Small intestine (tissue), 7 donors: ENCODE measurements around the gene PARD3B. TPM values are rescaled to one million over a fixed set of nuclear protein-coding genes. Genes with fewer than 3 reads are reported as not detected.
"Not testable (repeated sequence)": the region's sequence is repeated elsewhere in the genome, so short reads cannot be mapped to it uniquely, and the experiment has no call there.

ENCODE experiments used
- DNase-seq, 2 donors: peaks; one replicate each; pipeline versions ENCODE4 v3.0.0 to v3.0.0-alpha.2; 2013
- FAIRE-seq: peaks from 2 replicates; lab custom pipeline; 2012; peaks lifted over from hg19 to GRCh38; lab: Jason Lieb, UNC
- H3K27ac ChIP-seq, 3 donors: one replicate each; pipeline ENCODE4 v1.5.1; 2013; ENCODE audit warnings: low read length in 2 of 3, mild to moderate bottlenecking in 2 of 3, control low read depth in 1 of 3, inconsistent platforms in 1 of 3, low read depth in 1 of 3, moderate library complexity in 1 of 3
- H3K27me3 ChIP-seq, 3 donors: one replicate each; pipeline ENCODE4 v1.6.1; 2013; ENCODE audit warnings: low read length in 3 of 3, inconsistent platforms in 1 of 3; ENCODE audit not compliant: control insufficient read depth in 3 of 3, insufficient read depth in 3 of 3
- H3K36me3 ChIP-seq, 3 donors: one replicate each; pipeline ENCODE4 v1.6.1; 2013; ENCODE audit warnings: low read length in 3 of 3, inconsistent platforms in 1 of 3, low read depth in 1 of 3, mild to moderate bottlenecking in 1 of 3, moderate library complexity in 1 of 3; ENCODE audit not compliant: control insufficient read depth in 3 of 3, insufficient read depth in 2 of 3
- H3K4me1 ChIP-seq, 3 donors: one replicate each; pipeline ENCODE4 v1.6.1; 2013; ENCODE audit warnings: low read length in 2 of 3, inconsistent platforms in 1 of 3, low read depth in 1 of 3, mild to moderate bottlenecking in 1 of 3, moderate library complexity in 1 of 3; ENCODE audit not compliant: control insufficient read depth in 3 of 3, insufficient read depth in 2 of 3
- H3K4me3 ChIP-seq, 3 donors: one replicate each; pipeline ENCODE4 v1.5.1; 2013; ENCODE audit warnings: low read length in 3 of 3, control low read depth in 1 of 3, inconsistent platforms in 1 of 3, low read depth in 1 of 3, mild to moderate bottlenecking in 1 of 3, moderate library complexity in 1 of 3
- H3K9me3 ChIP-seq, 2 donors: one replicate each; pipeline ENCODE4 v1.6.1; 2013; ENCODE audit warnings: low read depth in 1 of 2, low read length in 1 of 2; ENCODE audit not compliant: control insufficient read depth in 2 of 2, insufficient read depth in 1 of 2
- whole genome bisulfite sequencing, 3 donors: extraction: QIAGEN DNeasy Blood & Tissue Kit; methylation state at CpG; one replicate each; pipeline ENCODE4 v1.1.7; 2013; 5-methylcytosine and 5-hydroxymethylcytosine counted together
- polyA plus RNA-seq, 4 donors: library from polyadenylated mRNA; stranded (reverse) in 3 of 4; unstranded in 1 of 4; fragments of 200-250 nt in 3 of 4; fragments of 120-200 nt in 1 of 4; gene quantifications; one replicate each; pipeline versions ENCODE4 v1.2.1 to v1.2.3, GENCODE V29; 2013
- donor health status: healthy with polysubstance abuse.
- donor health status: control.
- donor health status: control.
- donor health status: Bipolar disorder and iron deficiency.
- donor health status: healthy.

PARD3B gene
- polyA plus RNA-seq, 4 donors, result 2.8 to 10.7 (median 3.6) TPM

DNA sequence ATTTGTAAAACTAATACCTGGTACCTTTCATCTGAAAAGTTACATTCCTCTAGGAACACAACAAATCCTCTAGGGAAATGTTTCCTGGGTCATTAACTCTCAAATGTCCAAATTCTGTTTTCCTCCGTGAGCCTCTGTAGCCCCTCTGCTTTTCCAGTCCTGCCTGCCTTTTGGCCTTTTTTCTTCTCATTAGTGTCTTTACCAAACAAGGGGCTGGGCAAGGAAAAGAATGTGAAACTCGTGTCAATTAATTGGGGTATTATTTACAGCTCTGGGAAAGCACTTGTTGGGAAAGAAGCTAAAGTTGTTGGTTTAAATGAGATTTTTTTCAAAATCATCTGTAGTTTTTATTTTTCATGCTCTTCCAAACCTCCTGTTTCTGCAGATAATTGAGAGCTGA, 938.9 kb downstream of the PARD3B start:
- 59 to 76% (median 75%) methylated on average over 2 of the region's 2 CpGs for WGBS, 3 donors
- FAIRE-seq, result no peak
- peaks cover 0 to 4% of the 10 kb centered on the region in 2 donors for H3K9me3 ChIP-seq
- no peaks in the 10 kb centered on the region for H3K27me3 ChIP-seq
- H3K4me1 ChIP-seq, result no peaks in the 10 kb centered on the region
- no peak for DNase-seq
- no peaks in the 10 kb centered on the region for H3K36me3 ChIP-seq
- H3K4me3 ChIP-seq, result no peak overlapping the region
- H3K27ac ChIP-seq, result no peak overlapping the region

DNA sequence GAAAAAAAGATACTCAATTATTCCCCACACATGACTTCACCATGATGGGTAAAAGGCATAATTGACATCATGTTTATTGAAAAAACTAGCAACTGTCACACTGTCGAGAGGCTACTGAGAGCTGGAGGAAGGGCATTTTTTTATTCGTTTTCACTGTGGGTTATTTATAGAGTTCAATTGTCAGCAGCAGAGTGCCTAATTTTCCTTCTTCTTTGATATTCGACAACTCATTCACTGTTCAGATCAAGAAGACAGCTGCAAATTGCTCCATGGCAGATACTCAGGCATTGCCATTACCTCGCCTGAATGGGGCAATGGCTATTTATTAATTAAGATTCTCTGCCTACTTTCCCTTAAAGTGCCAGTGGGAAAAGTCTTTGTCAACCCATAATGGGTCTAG, 939.5 kb downstream of the PARD3B start:
- H3K27me3 ChIP-seq, result no peaks in the 10 kb centered on the region
- 81 to 91% (median 84%) methylated on average over 4 of the region's 4 CpGs for WGBS, 3 donors
- H3K4me1 ChIP-seq, result no peaks in the 10 kb centered on the region
- H3K36me3 ChIP-seq, result no peaks in the 10 kb centered on the region
- DNase-seq, result no peak
- peaks cover 0 to 4% of the 10 kb centered on the region in 2 donors for H3K9me3 ChIP-seq
- no peak for FAIRE-seq
- no peak overlapping the region for H3K4me3 ChIP-seq
- no peak overlapping the region for H3K27ac ChIP-seq

DNA sequence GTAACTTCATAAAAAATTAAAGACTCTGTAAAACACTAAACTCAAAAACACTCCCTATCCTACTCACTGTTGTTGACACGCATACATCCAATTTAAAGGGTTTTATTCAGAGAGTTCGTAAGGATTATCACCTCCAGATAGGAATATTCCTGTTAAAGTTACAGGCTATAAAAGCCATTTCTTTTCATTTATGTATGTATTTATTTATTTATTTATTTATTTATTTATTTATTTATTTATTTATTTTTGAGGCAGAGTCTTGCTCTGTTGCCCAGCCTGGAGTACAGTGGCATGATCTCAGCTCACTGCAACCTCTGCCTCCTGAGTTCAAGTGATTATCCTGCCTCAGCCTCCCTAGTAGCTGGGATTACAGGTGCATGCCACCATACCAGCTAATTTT, 948.3 kb downstream of the PARD3B start:
- not testable (repeated sequence) for H3K4me3 ChIP-seq, H3K27me3 ChIP-seq, DNase-seq, H3K9me3 ChIP-seq, FAIRE-seq, H3K27ac ChIP-seq, H3K36me3 ChIP-seq, H3K4me1 ChIP-seq
- 97 to 99% (median 99%) methylated on average over 2 of the region's 2 CpGs for WGBS, 3 donors

DNA sequence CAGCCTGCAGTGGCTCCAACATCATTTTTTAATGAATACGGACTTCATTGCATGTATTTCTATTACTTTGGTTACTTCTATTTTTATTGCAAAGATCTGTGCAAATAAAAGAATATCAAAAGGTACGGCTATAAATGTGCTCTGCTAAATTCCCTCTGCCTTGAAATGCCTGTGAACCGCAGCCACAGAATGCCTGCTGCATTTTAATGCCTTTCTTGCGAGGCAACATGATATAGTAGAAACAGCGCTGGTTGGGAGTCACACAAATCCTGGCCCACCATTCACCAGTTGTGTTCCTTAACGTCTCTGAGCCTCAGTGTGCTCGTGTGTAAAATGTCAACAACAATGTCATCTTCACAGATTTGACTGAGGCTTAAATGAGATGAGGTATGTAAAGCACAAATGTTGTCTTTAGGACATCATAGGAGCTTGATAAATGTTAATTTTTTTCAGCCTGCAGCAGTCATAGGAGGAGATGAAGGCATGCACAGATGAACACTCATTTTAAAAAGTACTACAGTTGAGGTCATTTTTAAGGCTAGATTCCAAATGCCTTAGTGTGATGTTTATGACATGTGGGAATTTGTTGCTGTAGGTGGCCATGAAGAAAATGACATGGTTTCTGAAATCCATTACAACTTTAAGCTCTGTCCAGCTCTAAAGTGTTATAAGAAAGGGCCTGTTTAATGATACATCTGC, 949.4 kb downstream of the PARD3B start:
- DNase-seq (no peak), FAIRE-seq (no peak)
- H3K27ac ChIP-seq, result no peak overlapping the region
- H3K36me3 ChIP-seq, result no peaks in the 10 kb centered on the region
- WGBS, 3 donors, result 85 to 90% (median 89%) methylated on average over 7 of the region's 7 CpGs
- no peaks in the 10 kb centered on the region for H3K9me3 ChIP-seq
- H3K4me1 ChIP-seq, result no peaks in the 10 kb centered on the region
- H3K4me3 ChIP-seq, result no peak overlapping the region
- H3K27me3 ChIP-seq, result no peaks in the 10 kb centered on the region

DNA sequence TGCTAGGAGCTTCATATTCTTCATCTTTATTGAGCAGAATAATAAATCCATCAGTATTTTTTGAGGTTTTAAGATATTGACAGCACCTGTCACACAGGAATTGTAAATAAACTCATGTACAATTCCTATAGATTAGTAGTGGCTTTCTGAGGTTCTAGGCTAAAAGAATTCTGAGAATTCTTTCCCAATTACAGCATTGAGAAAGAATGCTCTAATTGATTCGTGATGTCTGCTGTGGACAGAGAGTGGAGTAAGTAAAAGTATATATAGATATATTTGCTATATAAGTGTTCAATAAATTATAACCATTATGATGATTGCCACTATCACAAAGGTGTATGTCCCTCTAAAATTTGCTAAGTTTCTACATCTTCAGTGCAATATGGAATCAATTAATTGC, 950.5 kb downstream of the PARD3B start:
- H3K27ac ChIP-seq, result no peak overlapping the region
- H3K4me1 ChIP-seq, result no peaks in the 10 kb centered on the region
- WGBS, 3 donors, result 71 to 93% (median 79%) methylated on average over 1 of the region's 1 CpG
- no peaks in the 10 kb centered on the region for H3K9me3 ChIP-seq
- no peaks in the 10 kb centered on the region for H3K27me3 ChIP-seq
- peaks cover 0 to 2% (median 0%) of the 10 kb centered on the region in 3 donors for H3K36me3 ChIP-seq
- no peak for DNase-seq
- no peak overlapping the region for H3K4me3 ChIP-seq
- no peak for FAIRE-seq

DNA sequence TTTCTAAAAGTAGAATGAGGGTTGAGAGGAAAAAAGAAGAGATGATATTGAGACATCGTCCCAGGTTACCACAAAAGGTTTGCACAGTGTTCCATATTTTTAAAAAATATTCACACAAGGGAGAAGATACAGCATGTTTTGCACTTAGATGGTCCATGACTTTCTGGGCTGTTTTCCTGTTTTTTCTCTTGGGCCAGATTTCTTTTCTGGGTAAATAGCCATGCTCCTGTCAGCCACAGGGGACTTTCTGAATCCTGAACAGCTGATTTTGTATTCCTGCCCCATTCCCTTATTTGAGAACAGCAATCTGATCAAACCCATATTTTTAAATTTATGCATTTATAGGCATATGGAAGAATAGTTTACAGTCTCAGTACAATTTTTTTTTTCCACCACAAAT, 951.1 kb downstream of the PARD3B start:
- no peaks in the 10 kb centered on the region for H3K9me3 ChIP-seq
- no peak overlapping the region for H3K27ac ChIP-seq
- peaks cover 0 to 5% (median 0%) of the 10 kb centered on the region in 3 donors for H3K36me3 ChIP-seq
- H3K4me1 ChIP-seq, result no peaks in the 10 kb centered on the region
- no peak overlapping the region for H3K4me3 ChIP-seq
- H3K27me3 ChIP-seq, result no peaks in the 10 kb centered on the region
- whole genome bisulfite sequencing, 3 donors, result 81 to 97% (median 89%) methylated on average over 1 of the region's 1 CpG
- FAIRE-seq, result no peak
- DNase-seq, result no peak

DNA sequence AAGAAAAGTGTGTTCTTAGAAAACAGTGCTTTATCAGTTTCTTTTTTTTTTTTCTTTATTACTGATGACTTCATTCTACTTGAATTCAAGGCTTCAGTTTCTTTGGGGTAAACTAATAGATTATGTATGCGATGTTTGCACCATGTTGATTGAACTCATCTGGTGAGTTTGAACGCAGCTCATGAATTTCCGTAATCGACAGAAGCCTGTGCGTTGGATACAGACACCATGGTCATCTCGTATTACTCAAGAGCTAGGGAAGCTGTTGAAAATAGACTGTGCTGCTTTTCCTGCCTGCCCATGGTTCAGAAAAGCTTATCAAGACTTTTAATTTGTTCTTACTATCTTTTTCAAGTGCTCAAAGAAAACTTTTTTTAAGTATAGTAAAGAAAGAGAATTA, 951.5 kb downstream of the PARD3B start:
- 79 to 95% (median 91%) methylated on average over 6 of the region's 6 CpGs for WGBS, 3 donors
- H3K36me3 ChIP-seq, result peaks cover 0 to 5% (median 0%) of the 10 kb centered on the region in 3 donors
- no peak for DNase-seq

DNA sequence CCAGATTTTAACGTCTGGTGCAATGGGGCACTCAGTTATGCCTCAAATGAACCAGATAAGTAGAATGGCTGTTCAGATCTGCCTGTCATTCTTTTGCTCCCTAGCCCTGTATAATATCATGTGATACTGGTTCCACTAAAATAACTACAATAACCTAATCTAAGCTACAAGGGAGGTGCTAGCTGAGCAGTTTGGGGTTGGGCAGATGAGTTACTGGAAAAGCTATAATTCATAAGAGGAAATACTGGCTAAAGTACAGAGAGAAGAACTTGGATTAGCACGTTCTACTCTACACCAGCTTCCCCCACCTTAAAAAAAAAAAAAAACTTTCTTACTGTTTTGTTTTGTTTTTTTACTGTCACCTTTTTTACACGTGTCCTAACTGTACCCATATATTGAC, 953.7 kb downstream of the PARD3B start:
- Histone ChIP-seq H3K27ac (no peak overlapping the region), H3K4me1 (no peaks in the 10 kb centered on the region), H3K9me3 (no peaks in the 10 kb centered on the region), H3K27me3 (no peaks in the 10 kb centered on the region), H3K36me3 (peaks cover 0 to 5% (median 0%) of the 10 kb centered on the region in 3 donors), H3K4me3 (no peak overlapping the region)
- 55 to 73% (median 56%) methylated on average over 3 of the region's 3 CpGs for WGBS, 3 donors
- FAIRE-seq (no peak), DNase-seq (no peak)

More for the DNA sequence above, 951.5 kb downstream of the PARD3B start:
- H3K27ac ChIP-seq, result no peak overlapping the region
- no peaks in the 10 kb centered on the region for H3K27me3 ChIP-seq
- no peaks in the 10 kb centered on the region for H3K4me1 ChIP-seq
- no peak for FAIRE-seq
- no peak overlapping the region for H3K4me3 ChIP-seq
- no peaks in the 10 kb centered on the region for H3K9me3 ChIP-seq

DNA sequence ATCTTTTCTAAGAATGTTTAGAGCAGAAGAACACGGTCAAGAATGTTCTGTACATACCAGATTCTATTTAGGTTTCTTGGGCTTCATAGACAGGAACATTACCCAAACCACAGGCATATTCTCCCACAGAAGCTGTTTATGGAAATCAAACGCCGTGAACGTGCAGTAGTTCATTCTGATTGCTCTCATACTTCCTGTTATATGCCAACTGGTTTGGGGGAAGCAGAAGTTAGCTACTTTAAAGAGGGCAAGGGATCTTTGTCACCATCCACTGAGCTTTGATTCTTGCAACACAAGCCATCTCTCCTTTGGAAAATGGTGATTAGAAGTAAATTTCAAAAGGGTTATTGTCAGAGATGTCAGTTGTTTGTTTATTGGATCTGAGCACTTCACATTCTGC, 954.8 kb downstream of the PARD3B start:
- Histone ChIP-seq H3K27ac (no peak overlapping the region), H3K4me1 (no peaks in the 10 kb centered on the region), H3K27me3 (no peaks in the 10 kb centered on the region), H3K36me3 (peaks cover 0 to 5% (median 0%) of the 10 kb centered on the region in 3 donors), H3K4me3 (no peak overlapping the region), H3K9me3 (no peaks in the 10 kb centered on the region)
- DNase-seq (no peak), FAIRE-seq (no peak)
- WGBS, 3 donors, result 69 to 89% (median 71%) methylated on average over 4 of the region's 4 CpGs
